Kidney epithelial cell (primary cell): ENCODE measurements around the gene ENAH. TPM values are rescaled to one million over a fixed set of nuclear protein-coding genes. Genes with fewer than 3 reads are reported as not detected.
A peak's percentile ranks its signal among the peaks of the same experiment; 100 is the strongest.

Experiments
- DNase-seq: peaks from one replicate; pipeline ENCODE4 v3.0.0-alpha.2; 2010; ENCODE audit warnings: low read depth
- H3K27me3 ChIP-seq: 2 replicates; pipeline ENCODE4 v1.6.0; 2011; ENCODE audit warnings: low read length; ENCODE audit not compliant: control insufficient read depth, insufficient read depth
- H3K36me3 ChIP-seq: 2 replicates; pipeline ENCODE4 v1.5.1; 2011; ENCODE audit warnings: low read length; ENCODE audit not compliant: control insufficient read depth, insufficient read depth
- H3K4me3 ChIP-seq: 2 replicates; pipeline ENCODE4 v1.5.1; 2011; ENCODE audit warnings: low read depth, mild to moderate bottlenecking, control low read depth, low read length
- CTCF ChIP-seq: IDR thresholded peaks from 2 replicates; pipeline ENCODE4 v1.5.1; 2011; ENCODE audit warnings: mild to moderate bottlenecking, moderate library complexity, low read length, control low read depth, inconsistent platforms; ENCODE audit not compliant: insufficient read depth, poor library complexity, severe bottlenecking
- total RNA-seq: library from RNA; depleted of rRNA; stranded (reverse); fragments of >200 nt; gene quantifications from 2 replicates; pipeline ENCODE4 v1.2.3, GENCODE V29; 2015

Gene ENAH
- total RNA-seq, 1 donor from 2014 or later, result 95.8 TPM

GRCh38 chr1:225653463-225654276 is 747 bp upstream of the ENAH start:
- Histone ChIP-seq H3K4me3 (peak overlapping the region; percentile 98), H3K36me3 (no peaks in the 10 kb centered on the region), H3K27me3 (no peaks in the 10 kb centered on the region)
- TF ChIP-seq CTCF, result no peak
- DNase-seq, result no peak

GRCh38 chr1:225651872-225652728 is 823 bp downstream of the ENAH start:
- Histone ChIP-seq H3K4me3 (peak overlapping the region; percentile 98), H3K36me3 (no peaks in the 10 kb centered on the region), H3K27me3 (no peaks in the 10 kb centered on the region)
- no peak for DNase-seq
- TF ChIP-seq CTCF, result no peak

- no peak for TF ChIP-seq CTCF
- Histone ChIP-seq H3K27me3 (no peaks in the 10 kb centered on the region), H3K36me3 (no peaks in the 10 kb centered on the region), H3K4me3 (peak overlapping the region; percentile 98)
- no peak for DNase-seq
These were observed 1.5 kb downstream of the ENAH start for GRCh38 chr1:225651376-225651871.

GRCh38 chr1:225650179-225650578 is 2.7 kb downstream of the ENAH start:
- DNase-seq, result no peak
- Histone ChIP-seq H3K4me3 (peak overlapping the region; percentile 12), H3K27me3 (no peaks in the 10 kb centered on the region), H3K36me3 (no peaks in the 10 kb centered on the region)
- no peak for TF ChIP-seq CTCF

- Histone ChIP-seq H3K27me3 (no peaks in the 10 kb centered on the region), H3K36me3 (no peaks in the 10 kb centered on the region)
These were observed 7.6 kb downstream of the ENAH start for GRCh38 chr1:225645194-225645895.

More at GRCh38 chr1:225645194-225645895, 7.6 kb downstream of the ENAH start:
- DNase-seq, result no peak
- no peak for TF ChIP-seq CTCF
- H3K4me3 ChIP-seq, result no peak overlapping the region
